C4-2B (cell line): Measurements from ENCODE around the gene HNRNPAB.

Experiments
- CTCF ChIP-seq: fragments of 450-650 bp; conservative IDR thresholded peaks from 2 replicates; pipeline ENCODE4 v1.5.1; 2017; ENCODE audit warnings: mild to moderate bottlenecking
- ZFX ChIP-seq: fragments of 450-650 bp; IDR thresholded peaks from 2 replicates; pipeline ENCODE4 v1.6.1; 2017

- TF ChIP-seq CTCF (no peak), ZFX (no peak)
Measured at GRCh38 chr5:178202541-178202940, 1.8 kb upstream of the HNRNPAB start.
